ENCODE data around the gene CPNE2. TPM values are rescaled to one million over a fixed set of nuclear protein-coding genes. Genes with fewer than 3 reads are reported as not detected.

CPNE2 gene
- total RNA-seq, 1 experiment from 2014 or later, result 14.5 TPM

GRCh38 chr16:57143149-57143921 lies 51.0 kb downstream of the CPNE2 start:
- POLR2A ChIA-PET (ENCODE audit: unreplicated experiment), result no interaction called here
- ATAC-seq (no peak), DNase-seq (no peak)
- H3K4me3 ChIP-seq (ENCODE audit: low read length), result no peak overlapping the region
- H3K27ac ChIP-seq (ENCODE audit: low read length), result no peak overlapping the region
- no peaks in the 10 kb centered on the region for H3K27me3 ChIP-seq (ENCODE audit: low read length)
- TF ChIP-seq EZH2 (IDR thresholded peaks at IDR 0.05; ENCODE audit: low read length, unreplicated experiment) (no peak), EZH2phosphoT487 (IDR thresholded peaks at IDR 0.05; ENCODE audit: borderline replicate concordance, low read length) (no peak), CTCF (conservative IDR thresholded peaks at IDR 0.05; ENCODE audit: low read depth, low read length) (no peak)
- intact Hi-C loops (cut with micrococcal nuclease), result no loop called here
- H3K36me3 ChIP-seq (ENCODE audit: low read depth, low read length), result no peaks in the 10 kb centered on the region
- CTCF ChIA-PET, result no interaction called here
- H4K20me1 ChIP-seq (ENCODE audit: low read length), result no peaks in the 10 kb centered on the region
- no peaks in the 10 kb centered on the region for H3F3A ChIP-seq (ENCODE audit: low read length, unreplicated experiment)
- H3K79me2 ChIP-seq (ENCODE audit: low read length), result no peaks in the 10 kb centered on the region
- H3K4me1 ChIP-seq (ENCODE audit: insufficient read depth, low read length), result no peaks in the 10 kb centered on the region
- no peaks in the 10 kb centered on the region for H3K9me2 ChIP-seq (replicated peaks; ENCODE audit: low read length)
- H3K4me2 ChIP-seq (ENCODE audit: low read length), result no peak overlapping the region
- H3K9me3 ChIP-seq (ENCODE audit: low read length), result no peaks in the 10 kb centered on the region
- H3K9ac ChIP-seq (ENCODE audit: low read length), result no peak overlapping the region
- BruUV-seq (replicated peaks), result no TSS peak
- no peak overlapping the region for H2AFZ ChIP-seq (ENCODE audit: low read length)

GRCh38 chr16:57144027-57144426 lies 51.6 kb downstream of the CPNE2 start:
- no peaks in the 10 kb centered on the region for H3K27me3 ChIP-seq (ENCODE audit: low read length)
- intact Hi-C loops (cut with micrococcal nuclease), result no loop called here
- H2AFZ ChIP-seq (ENCODE audit: low read length), result no peak overlapping the region
- H3K9me3 ChIP-seq (ENCODE audit: low read length), result no peaks in the 10 kb centered on the region
- ATAC-seq (no peak), DNase-seq (no peak)
- H3K27ac ChIP-seq (ENCODE audit: low read length), result no peak overlapping the region
- H3K9me2 ChIP-seq (replicated peaks; ENCODE audit: low read length), result no peaks in the 10 kb centered on the region
- no peaks in the 10 kb centered on the region for H3K4me1 ChIP-seq (ENCODE audit: insufficient read depth, low read length)
- H3K4me3 ChIP-seq (ENCODE audit: low read length), result no peak overlapping the region
- no peaks in the 10 kb centered on the region for H3K79me2 ChIP-seq (ENCODE audit: low read length)
- POLR2A ChIA-PET (ENCODE audit: unreplicated experiment), result no interaction called here
- BruUV-seq (replicated peaks), result no TSS peak
- no peaks in the 10 kb centered on the region for H4K20me1 ChIP-seq (ENCODE audit: low read length)
- no peaks in the 10 kb centered on the region for H3F3A ChIP-seq (ENCODE audit: low read length, unreplicated experiment)
- TF ChIP-seq EZH2phosphoT487 (IDR thresholded peaks at IDR 0.05; ENCODE audit: borderline replicate concordance, low read length) (no peak), EZH2 (IDR thresholded peaks at IDR 0.05; ENCODE audit: low read length, unreplicated experiment) (no peak), CTCF (conservative IDR thresholded peaks at IDR 0.05; ENCODE audit: low read depth, low read length) (no peak)
- no peak overlapping the region for H3K9ac ChIP-seq (ENCODE audit: low read length)
- no peaks in the 10 kb centered on the region for H3K36me3 ChIP-seq (ENCODE audit: low read depth, low read length)
- no peak overlapping the region for H3K4me2 ChIP-seq (ENCODE audit: low read length)
- CTCF ChIA-PET, result no interaction called here
